ENCODE data around the gene IRGQ. TPM values are rescaled to one million over a fixed set of nuclear protein-coding genes. Genes with fewer than 3 reads are reported as not detected.
A peak's percentile ranks its signal among the peaks of the same experiment; 100 is the strongest.

IRGQ gene
- total RNA-seq, 1 donor from 2014 or later, result 48.6 TPM

GRCh38 chr19:43569657-43570056 lies 26.3 kb downstream of the IRGQ start:
- Mint-ChIP-seq H3K4me3 (ENCODE audit: unreplicated experiment) (no peak overlapping the region), H3K27ac (ENCODE audit: unreplicated experiment) (no peak overlapping the region), H3K9me3 (ENCODE audit: unreplicated experiment) (no peaks in the 10 kb centered on the region), H3K4me1 (ENCODE audit: unreplicated experiment) (peaks cover under 1% of the 10 kb centered on the region), H3K36me3 (ENCODE audit: low read depth, unreplicated experiment) (peaks cover 4% of the 10 kb centered on the region), H3K27me3 (ENCODE audit: unreplicated experiment) (peaks cover 4% of the 10 kb centered on the region)
- no peak for DNase-seq (ENCODE audit: low spot score)
- no peak for TF ChIP-seq CTCF (IDR thresholded peaks at IDR 0.05; ENCODE audit: unreplicated experiment)

GRCh38 chr19:43564800-43565199 lies 31.1 kb downstream of the IRGQ start:
- H3K27ac Mint-ChIP-seq (ENCODE audit: unreplicated experiment), result no peak overlapping the region
- no peaks in the 10 kb centered on the region for H3K4me1 Mint-ChIP-seq (ENCODE audit: unreplicated experiment)
- no peaks in the 10 kb centered on the region for H3K9me3 Mint-ChIP-seq (ENCODE audit: unreplicated experiment)
- TF ChIP-seq CTCF (IDR thresholded peaks at IDR 0.05; ENCODE audit: unreplicated experiment), result no peak
- H3K36me3 Mint-ChIP-seq (ENCODE audit: low read depth, unreplicated experiment), result peaks cover 22% of the 10 kb centered on the region
- H3K27me3 Mint-ChIP-seq (ENCODE audit: unreplicated experiment), result peaks cover 9% of the 10 kb centered on the region
- H3K4me3 Mint-ChIP-seq (ENCODE audit: unreplicated experiment), result no peak overlapping the region
- no peak for DNase-seq (ENCODE audit: low spot score)

- no peaks in the 10 kb centered on the region for H3K4me1 Mint-ChIP-seq (ENCODE audit: unreplicated experiment)
- peaks cover 9% of the 10 kb centered on the region for H3K27me3 Mint-ChIP-seq (ENCODE audit: unreplicated experiment)
- H3K4me3 Mint-ChIP-seq (ENCODE audit: unreplicated experiment), result peak overlapping the region; percentile 2
- no peak for TF ChIP-seq CTCF (IDR thresholded peaks at IDR 0.05; ENCODE audit: unreplicated experiment)
- DNase-seq (ENCODE audit: low spot score), result no peak
- H3K36me3 Mint-ChIP-seq (ENCODE audit: low read depth, unreplicated experiment), result peaks cover 26% of the 10 kb centered on the region
- H3K9me3 Mint-ChIP-seq (ENCODE audit: unreplicated experiment), result no peaks in the 10 kb centered on the region
- H3K27ac Mint-ChIP-seq (ENCODE audit: unreplicated experiment), result no peak overlapping the region
Measured at GRCh38 chr19:43563816-43564457, 32.0 kb downstream of the IRGQ start.

GRCh38 chr19:43562698-43563241 lies 33.2 kb downstream of the IRGQ start:
- no peak for DNase-seq (ENCODE audit: low spot score)
- H3K27me3 Mint-ChIP-seq (ENCODE audit: unreplicated experiment), result peaks cover 9% of the 10 kb centered on the region
- H3K27ac Mint-ChIP-seq (ENCODE audit: unreplicated experiment), result no peak overlapping the region
- no peaks in the 10 kb centered on the region for H3K4me1 Mint-ChIP-seq (ENCODE audit: unreplicated experiment)
- H3K4me3 Mint-ChIP-seq (ENCODE audit: unreplicated experiment), result no peak overlapping the region
- TF ChIP-seq CTCF (IDR thresholded peaks at IDR 0.05; ENCODE audit: unreplicated experiment), result no peak
- H3K9me3 Mint-ChIP-seq (ENCODE audit: unreplicated experiment), result no peaks in the 10 kb centered on the region
- peaks cover 26% of the 10 kb centered on the region for H3K36me3 Mint-ChIP-seq (ENCODE audit: low read depth, unreplicated experiment)

- Mint-ChIP-seq H3K36me3 (ENCODE audit: low read depth, unreplicated experiment) (peaks cover 26% of the 10 kb centered on the region), H3K4me3 (ENCODE audit: unreplicated experiment) (no peak overlapping the region), H3K4me1 (ENCODE audit: unreplicated experiment) (no peaks in the 10 kb centered on the region), H3K27ac (ENCODE audit: unreplicated experiment) (peak overlapping the region; percentile 70), H3K27me3 (ENCODE audit: unreplicated experiment) (peaks cover 9% of the 10 kb centered on the region), H3K9me3 (ENCODE audit: unreplicated experiment) (no peaks in the 10 kb centered on the region)
- no peak for DNase-seq (ENCODE audit: low spot score)
- no peak for TF ChIP-seq CTCF (IDR thresholded peaks at IDR 0.05; ENCODE audit: unreplicated experiment)
Measured at GRCh38 chr19:43562226-43562697, 33.7 kb downstream of the IRGQ start.

Data from endothelial cell (in vitro differentiated cells).